ENCODE results near the gene ERF.

The ERF gene

DNA sequence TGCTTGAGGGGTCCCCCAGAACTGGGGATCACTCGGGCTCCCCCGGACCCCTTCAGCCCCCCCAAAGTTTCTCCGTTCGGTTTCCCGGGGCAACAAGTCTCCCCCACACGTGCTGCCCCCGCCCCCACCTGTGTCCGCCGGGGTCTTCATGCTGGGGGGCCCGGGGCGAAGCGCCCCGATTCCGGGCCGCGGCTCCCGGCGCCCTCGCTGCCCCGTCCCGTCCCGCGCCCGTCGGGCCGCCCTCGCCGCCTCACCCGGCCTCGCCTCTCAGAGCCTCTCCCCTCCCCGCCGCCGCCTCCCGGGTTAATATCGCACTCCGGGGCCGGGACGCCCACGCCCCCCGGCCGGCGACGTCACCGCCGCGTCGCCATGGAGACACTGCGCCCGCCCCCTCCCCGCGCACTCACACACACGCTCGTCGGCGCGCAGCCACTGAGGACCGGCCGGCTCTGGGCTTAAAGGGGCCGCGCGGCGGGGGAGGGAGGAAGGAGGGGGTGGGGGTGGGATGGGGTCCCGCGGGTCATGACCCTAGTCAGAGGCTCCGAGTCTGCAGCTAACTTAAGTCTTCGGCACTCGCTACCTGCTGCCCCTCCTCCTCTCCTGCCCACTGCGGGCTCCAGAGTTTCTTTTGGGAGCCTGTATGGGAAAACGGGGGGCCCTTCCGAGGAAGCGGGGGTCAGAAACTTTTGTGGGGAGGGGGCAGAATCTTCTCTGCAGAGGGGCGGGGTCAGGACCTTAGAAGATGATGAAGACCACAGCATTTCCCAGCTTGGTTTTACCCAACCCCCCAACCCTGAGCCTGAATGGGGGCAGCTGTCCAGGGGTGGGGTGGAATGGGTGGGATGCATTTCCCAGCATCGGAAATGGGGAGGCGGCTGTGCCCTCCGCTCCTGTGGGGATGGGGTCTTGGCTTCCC is at the start of gene ERF:
ERF (minus strand) TSS at position 279 of the 916 bp plus-strand sequence; CDS start at position 150, 129 bp downstream.
- peak; percentile 76 to 93 for DNase-seq (ENCODE audit: low read depth in 1 of 2, low spot score in 1 of 2)
- TF ChIP-seq JUND (IDR thresholded peaks at IDR 0.05; ENCODE audit: low read depth): no peak
- in situ Hi-C loops (cut with HindIII; ENCODE audit: low pct_unique_long_range_greater_than_20kb, low sequenced_read_pairs): no loop called here

GRCh38 chr19:42303876-42304275 is 48.9 kb upstream of the ERF start:
- no peak for TF ChIP-seq JUND (IDR thresholded peaks at IDR 0.05; ENCODE audit: low read depth)
- no peak for DNase-seq (ENCODE audit: low read depth in 1 of 2, low spot score in 1 of 2)
- in situ Hi-C loops (cut with HindIII; ENCODE audit: low pct_unique_long_range_greater_than_20kb, low sequenced_read_pairs): no loop called here

GRCh38 chr19:42303101-42303464 is 48.2 kb upstream of the ERF start:
- no peak for DNase-seq (ENCODE audit: low read depth in 1 of 2, low spot score in 1 of 2)
- in situ Hi-C loops (cut with HindIII; ENCODE audit: low pct_unique_long_range_greater_than_20kb, low sequenced_read_pairs): no loop called here
- TF ChIP-seq JUND (IDR thresholded peaks at IDR 0.05; ENCODE audit: low read depth): no peak

GRCh38 chr19:42301646-42302203 is 46.8 kb upstream of the ERF start, which contains the start of gene PRR19:
Gene PRR19 (plus strand): TSS chr19:42302132. CDS start chr19:42309585, 7,453 bp downstream.
- TF ChIP-seq JUND (IDR thresholded peaks at IDR 0.05; ENCODE audit: low read depth): no peak
- peak in 1 of 2 experiments; percentile 64 for DNase-seq (ENCODE audit: low read depth in 1 of 2, low spot score in 1 of 2)
- in situ Hi-C loops (cut with HindIII; ENCODE audit: low pct_unique_long_range_greater_than_20kb, low sequenced_read_pairs): no loop called here

DNA sequence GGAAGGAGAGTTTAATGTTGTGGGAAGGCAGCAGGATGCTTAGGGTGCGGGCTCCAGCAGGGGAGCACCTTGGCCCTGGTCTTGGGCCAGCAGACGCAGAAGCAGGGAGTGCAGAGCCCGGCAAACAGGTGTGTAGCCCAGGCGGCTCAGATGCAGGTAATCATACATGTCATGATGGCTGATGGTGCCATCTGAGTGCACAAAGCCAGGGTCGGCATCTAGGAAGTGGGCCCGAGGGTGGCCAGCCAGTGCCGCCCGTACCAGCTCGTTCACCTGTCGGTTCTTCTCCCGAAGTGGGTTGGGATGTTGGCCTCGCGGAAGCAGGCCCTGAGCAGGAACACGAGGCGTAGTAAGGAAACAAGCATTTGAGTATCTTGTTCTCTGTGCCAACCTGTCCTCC is 42.1 kb upstream of the ERF start:
- no peak for DNase-seq (ENCODE audit: low read depth in 1 of 2, low spot score in 1 of 2)
- in situ Hi-C loops (cut with HindIII; ENCODE audit: low pct_unique_long_range_greater_than_20kb, low sequenced_read_pairs): no loop called here
- no peak for TF ChIP-seq JUND (IDR thresholded peaks at IDR 0.05; ENCODE audit: low read depth)

DNA sequence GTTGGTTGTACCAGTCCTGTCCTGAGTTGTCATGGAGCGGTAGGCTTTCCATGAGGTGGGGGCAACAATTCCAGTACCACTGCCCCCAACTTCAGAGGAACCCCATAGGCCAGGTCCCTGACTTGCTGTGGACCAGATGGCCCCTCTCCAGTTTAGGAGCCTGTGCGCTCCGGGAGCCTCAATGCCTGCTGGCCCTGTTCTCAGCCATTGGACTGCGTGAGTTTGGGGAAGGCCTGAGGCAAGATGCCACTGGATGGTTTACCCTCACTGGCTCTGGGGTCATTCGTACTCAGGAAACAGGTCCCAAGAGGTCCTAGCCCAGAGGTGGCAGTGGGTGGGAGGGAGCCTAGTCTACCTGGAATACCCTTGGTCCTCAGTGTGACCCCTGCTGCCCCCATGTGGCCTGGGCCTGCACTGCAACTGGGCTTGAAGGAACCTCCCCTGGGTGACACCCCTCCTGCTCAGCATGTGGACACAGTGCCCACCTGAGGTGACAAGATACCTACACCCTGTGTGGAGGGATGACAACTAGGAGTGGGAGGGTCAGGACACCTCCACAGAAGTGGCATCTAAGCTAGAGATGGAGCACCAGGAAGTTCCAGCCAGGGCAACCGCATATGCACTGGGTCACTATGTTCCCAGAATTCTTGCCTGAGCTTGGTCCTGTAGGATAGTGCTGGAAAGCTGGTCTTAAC is 41.0 kb upstream of the ERF start:
- DNase-seq (ENCODE audit: low read depth in 1 of 2, low spot score in 1 of 2): peak; percentile 51 to 69
- in situ Hi-C loops (cut with HindIII; ENCODE audit: low pct_unique_long_range_greater_than_20kb, low sequenced_read_pairs): no loop called here
- TF ChIP-seq JUND (IDR thresholded peaks at IDR 0.05; ENCODE audit: low read depth): no peak

DNA sequence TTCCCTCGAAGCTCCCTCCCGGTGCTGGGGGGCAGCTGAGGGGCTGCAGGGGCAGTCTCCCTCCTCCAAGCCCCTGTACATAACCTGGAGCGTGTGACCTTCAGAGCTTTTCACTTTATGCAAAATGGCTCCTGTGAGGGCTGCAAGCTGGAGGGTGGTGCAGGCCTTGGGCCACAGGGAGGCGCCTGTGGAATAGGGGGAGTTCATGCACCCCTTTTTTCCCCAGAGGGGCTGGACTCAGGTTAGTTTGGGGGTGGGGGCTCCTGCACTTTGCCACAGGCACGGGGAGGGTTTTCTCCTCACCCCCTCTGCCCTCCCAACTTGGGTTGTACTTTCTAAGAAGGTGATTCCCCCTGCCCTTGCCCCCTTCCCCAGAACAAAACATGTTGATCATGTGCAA is 40.4 kb upstream of the ERF start:
- in situ Hi-C loops (cut with HindIII; ENCODE audit: low pct_unique_long_range_greater_than_20kb, low sequenced_read_pairs): no loop called here

GRCh38 chr19:42294471-42295137 is 39.7 kb upstream of the ERF start:
- in situ Hi-C loops (cut with HindIII; ENCODE audit: low pct_unique_long_range_greater_than_20kb, low sequenced_read_pairs): no loop called here
- DNase-seq (ENCODE audit: low read depth in 1 of 2, low spot score in 1 of 2): no peak
- TF ChIP-seq JUND (IDR thresholded peaks at IDR 0.05; ENCODE audit: low read depth): no peak

More for the DNA sequence above, 40.4 kb upstream of the ERF start:
- no peak for DNase-seq (ENCODE audit: low read depth in 1 of 2, low spot score in 1 of 2)
- no peak for TF ChIP-seq JUND (IDR thresholded peaks at IDR 0.05; ENCODE audit: low read depth)

DNA sequence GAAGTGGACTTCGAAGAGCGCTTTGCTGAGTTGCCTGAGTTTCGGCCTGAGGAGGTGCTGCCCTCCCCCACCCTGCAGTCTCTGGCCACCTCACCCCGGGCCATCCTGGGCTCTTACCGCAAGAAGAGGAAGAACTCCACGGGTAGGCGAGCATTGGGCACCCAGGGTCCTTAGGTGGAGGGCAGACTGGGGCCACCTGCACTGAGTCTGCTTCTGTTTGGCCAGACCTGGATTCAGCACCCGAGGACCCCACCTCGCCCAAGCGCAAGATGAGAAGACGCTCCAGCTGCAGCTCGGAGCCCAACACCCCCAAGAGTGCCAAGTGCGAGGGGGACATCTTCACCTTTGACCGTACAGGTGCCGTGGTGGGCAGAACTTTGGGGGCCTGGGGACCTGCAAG is 39.0 kb upstream of the ERF start:
- TF ChIP-seq JUND (IDR thresholded peaks at IDR 0.05; ENCODE audit: low read depth): no peak
- in situ Hi-C loops (cut with HindIII; ENCODE audit: low pct_unique_long_range_greater_than_20kb, low sequenced_read_pairs): no loop called here
- no peak for DNase-seq (ENCODE audit: low read depth in 1 of 2, low spot score in 1 of 2)

GRCh38 chr19:42293540-42293939 is 38.6 kb upstream of the ERF start:
- in situ Hi-C loops (cut with HindIII; ENCODE audit: low pct_unique_long_range_greater_than_20kb, low sequenced_read_pairs): no loop called here
- TF ChIP-seq JUND (IDR thresholded peaks at IDR 0.05; ENCODE audit: low read depth): no peak

GRCh38 chr19:42292963-42293362 is 38.0 kb upstream of the ERF start:
- in situ Hi-C loops (cut with HindIII; ENCODE audit: low pct_unique_long_range_greater_than_20kb, low sequenced_read_pairs): no loop called here
- no peak for TF ChIP-seq JUND (IDR thresholded peaks at IDR 0.05; ENCODE audit: low read depth)
- DNase-seq (ENCODE audit: low read depth in 1 of 2, low spot score in 1 of 2): no peak

More at GRCh38 chr19:42293540-42293939, 38.6 kb upstream of the ERF start:
- DNase-seq (ENCODE audit: low read depth in 1 of 2, low spot score in 1 of 2): no peak

Measured in T47D (cell line).